GM18517 (cell line): ENCODE data around the gene SATB1.
"Not testable (repeated sequence)": the region's sequence is repeated elsewhere in the genome, so short reads cannot be mapped to it uniquely, and the experiment has no call there.

ENCODE experiments used
- ATAC-seq: cut with Tn5 transposase; IDR thresholded peaks from one replicate; pipeline ENCODE4 v1.9.1; 2021; ENCODE audit warnings: mild to moderate bottlenecking, moderate library complexity; ENCODE audit not compliant: unreplicated experiment

The SATB1 gene

DNA sequence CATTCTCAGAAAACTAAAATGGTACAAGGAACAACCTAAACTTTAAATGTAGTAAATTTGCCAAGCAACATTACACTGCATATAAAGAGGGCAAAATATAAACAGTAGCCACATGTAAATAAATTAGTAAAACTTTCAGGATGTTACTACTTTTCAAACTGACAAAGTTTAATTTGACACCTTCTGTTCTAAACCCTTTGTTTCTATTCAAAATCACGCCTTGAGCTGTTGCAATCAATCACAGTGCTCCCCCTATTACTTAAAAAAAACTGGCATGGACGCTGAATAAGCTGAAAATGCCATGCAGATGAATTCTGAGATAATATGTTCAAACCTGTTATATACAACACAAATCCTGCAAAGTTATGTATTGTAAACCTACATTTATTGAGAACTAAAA, 69.3 kb downstream of the SATB1 start:
- ATAC-seq: no peak

DNA sequence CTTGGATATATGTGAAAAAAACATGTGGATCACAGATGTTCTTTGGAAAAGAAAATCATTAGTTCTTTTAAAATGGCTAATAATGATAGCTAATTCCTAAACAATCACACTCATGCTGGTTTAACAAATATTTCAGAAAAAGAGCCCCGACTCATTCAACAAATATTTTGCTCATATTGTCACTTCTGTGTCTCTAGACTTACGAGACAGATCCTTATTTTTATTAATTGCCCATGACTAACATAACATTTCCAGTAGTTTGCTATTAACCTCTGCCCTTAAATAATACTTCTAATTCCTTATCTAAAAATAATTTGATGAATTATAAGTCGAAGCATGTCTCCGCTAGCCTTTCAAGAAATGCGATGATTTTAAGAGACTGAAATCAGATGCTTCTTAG, 70.4 kb downstream of the SATB1 start:
- ATAC-seq: no peak

DNA sequence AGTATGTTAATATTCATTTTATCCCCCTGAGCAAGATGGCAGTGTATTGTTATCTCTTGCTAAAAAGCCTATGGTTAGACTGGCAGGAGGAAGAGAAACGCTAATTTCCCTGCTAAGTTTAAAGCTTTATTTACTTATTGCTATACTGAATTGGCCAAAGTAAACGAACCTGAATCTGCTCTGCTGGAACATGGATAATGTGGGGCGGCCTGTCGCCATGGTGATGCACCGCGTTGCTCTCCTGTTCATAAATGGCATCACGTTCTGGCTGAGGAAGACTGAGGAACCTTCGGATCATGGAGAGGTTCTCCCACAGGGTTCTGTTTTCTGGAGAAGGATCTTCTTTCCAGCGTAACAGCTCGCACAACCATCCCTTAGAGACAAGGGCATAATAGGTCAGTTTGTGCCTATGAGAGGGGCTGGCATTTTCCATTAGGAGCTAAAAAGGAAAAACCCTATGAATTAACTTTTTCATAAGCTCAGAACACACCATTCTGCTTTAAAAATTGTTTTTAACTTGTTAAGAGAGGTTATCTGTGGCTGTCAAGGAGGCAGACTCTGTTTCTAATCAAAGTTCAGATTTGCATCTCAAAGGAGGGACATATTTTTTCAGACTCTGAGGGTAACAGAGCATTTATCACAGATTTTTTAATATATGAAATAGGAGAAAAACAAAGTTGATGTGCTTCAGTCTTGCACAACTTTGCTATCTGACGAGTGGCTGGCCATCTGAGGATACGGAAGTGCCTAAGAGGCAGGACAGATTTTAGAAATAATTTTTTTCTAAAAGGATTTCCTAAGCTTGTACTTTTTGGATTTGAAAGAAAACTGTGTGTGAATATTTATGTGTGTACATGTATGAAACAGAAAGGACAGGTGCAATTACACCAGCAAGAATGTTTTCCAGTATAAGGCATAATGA, 73.1 kb downstream of the SATB1 start:
- ATAC-seq: no peak

DNA sequence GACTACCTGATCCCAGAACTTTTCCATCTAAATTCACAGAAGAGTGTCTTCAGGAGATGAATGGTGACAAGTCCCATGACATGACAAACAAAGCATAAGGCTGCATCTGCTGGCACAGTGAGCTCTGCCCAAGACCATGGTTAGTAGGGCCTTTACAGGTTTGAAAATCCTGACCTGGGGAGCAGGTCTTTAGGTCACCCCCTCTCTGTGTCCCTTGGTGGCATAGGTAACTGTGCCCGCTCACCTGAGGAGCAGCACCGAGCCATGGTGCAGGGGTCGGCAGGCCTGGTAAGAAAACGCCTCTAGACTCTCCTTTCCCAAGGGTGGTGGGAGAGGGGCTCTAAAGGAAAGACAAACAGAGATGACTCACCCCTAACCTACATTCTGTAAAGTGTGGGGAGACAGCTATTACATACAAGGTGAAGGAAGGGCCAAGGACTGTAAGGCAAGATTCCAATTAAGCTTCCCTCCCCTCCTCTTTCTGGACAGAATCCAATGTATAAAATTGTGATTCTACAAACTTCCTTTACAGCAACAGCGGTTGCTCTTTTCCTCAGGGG, 74.0 kb downstream of the SATB1 start:
- no peak for ATAC-seq

DNA sequence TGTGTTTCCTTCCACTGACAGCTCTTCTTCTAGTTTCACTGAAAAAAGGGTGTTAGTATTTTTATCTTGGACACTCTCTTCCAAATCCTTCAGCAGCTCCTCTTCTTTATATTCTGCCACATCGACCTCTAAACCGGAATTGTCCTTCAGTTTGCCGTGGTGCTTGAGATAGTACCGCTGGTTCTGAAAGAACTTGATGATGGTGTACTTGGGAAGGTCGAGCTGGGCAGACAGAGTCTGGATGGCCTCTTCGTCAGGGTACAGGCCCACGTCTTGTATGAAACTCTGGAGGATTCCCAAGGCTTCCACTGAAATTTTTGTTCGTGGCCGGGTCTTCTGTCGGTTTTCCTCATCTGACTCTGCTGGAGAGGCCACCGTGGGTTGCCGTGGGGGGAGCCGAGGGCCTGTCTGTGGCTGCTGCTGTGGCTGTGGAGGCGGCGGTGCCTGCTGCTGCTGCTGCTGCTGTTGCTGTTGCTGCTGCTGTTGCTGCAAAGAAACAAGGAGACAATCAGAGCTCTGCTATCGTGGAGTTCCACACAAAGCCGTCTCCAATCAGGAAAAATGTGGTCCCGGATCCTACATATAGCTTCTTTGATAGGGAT, 75.8 kb downstream of the SATB1 start:
- ATAC-seq: no peak

DNA sequence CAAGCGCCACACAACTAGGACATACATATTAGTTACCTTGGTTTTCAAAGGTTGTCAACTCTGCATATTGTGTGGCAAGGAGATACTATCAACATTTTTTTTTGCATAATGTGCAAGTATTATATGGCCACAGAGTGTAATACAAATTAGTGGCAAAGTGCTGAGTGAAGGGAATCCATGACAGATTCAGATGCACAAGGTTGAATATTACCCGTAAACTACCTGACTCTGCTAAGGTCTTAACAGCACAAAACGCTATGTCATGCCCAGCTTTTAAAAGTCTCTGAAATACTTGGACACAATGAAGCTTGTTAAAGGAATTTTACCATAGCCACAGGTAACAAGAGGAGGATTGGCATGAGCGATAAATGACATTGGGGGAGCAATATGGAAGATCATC, 79.0 kb downstream of the SATB1 start:
- ATAC-seq: no peak

DNA sequence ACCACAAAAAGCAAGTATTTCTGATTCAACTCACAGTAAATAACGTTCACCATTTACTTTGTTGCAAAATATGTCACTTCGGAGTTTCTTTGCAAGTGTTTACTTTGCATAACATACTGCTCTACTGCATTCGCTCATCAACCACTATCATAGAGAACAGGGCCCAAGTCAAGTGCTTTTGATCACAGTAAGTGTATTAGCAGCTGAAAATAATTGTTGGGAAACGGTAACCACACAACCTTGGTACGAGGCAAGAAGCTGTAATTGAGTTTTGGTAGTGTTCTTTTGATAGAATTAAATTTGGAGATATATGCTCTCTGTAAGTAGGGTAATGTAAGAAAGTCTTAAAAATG, 80.1 kb downstream of the SATB1 start:
- ATAC-seq: no peak

DNA sequence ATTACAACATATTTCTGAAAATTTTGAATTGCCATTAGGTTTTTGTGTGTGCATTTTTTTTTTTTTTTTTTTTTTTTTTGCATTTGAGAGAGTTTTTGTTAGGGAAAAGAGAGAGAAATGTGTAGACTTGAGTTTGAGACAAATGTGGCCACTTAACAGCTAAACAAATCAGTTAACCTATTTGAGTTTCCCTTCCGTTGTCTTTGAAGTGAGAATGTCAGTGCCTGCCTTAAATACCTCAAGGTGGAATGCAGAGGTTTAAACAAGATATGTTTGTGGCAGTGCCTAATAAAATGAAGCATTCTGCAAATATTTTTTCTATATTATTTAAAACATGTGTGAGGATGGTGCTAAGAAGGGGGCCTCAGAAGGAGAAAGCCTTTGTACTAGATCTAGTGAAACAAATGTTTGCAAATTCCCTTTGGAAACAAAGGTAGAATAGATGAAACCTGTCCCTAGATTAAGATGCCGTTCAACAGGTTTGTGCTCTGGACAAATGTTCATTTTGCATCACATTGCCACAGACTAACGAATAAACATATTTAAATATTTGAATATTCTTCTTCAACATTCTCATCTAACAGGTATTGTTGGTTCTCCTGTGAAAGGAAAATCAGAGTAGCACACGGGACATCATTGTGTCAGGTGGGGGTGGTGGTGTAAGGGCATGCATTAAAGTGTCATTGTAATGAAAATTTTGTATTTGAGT, 80.7 kb downstream of the SATB1 start:
- ATAC-seq: no peak

DNA sequence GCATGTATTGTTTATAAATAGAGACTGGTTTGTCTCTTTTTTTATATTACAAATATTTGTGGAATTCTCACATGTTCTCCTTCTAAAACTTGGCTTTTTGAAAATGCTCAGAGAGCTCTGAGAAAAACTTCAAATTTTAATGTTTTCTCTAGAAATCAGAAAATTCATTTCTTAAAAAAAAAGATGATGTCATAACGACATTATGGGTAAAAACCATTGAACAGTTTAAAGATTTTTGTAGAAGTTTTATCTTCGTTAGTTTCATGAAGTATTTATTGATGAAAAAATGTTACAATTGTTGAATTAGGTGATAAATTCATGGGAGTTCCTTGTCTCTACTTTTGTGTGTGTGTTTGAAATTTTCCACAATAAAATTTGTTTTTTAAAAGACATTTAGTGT, 81.3 kb downstream of the SATB1 start:
- no peak for ATAC-seq

DNA sequence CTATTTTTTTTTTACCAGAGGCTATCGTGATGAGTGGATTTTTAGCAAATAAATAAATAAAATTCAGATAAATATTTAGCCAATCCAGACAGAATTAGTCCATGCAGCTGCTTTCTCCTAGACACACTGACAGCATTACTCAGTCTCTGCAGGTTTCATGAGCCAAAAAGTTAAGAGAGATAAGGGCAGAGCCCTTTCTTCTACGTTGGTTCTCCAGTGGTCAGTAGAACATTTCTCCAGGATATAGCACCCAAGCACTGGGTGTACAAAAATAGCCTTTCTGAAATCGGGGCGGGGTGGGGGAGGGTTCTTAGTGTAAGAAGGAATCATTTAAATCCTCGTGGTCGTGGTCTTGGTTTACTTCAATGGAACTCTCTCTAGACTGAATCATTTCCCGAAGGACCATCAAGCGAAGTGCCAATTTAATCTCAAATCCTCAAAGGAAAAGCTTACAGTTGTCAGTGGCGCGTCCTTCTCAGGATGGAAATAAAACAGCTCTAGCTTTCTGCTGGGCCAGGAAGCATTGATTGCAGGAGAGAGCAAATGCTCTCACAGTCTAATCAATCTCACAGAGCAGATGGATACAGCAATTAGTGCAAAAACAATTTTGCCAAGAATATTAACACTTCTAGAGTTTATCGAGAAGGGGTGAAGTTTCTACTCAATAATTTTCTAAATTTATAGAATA, 86.2 kb downstream of the SATB1 start:
- no peak for ATAC-seq

DNA sequence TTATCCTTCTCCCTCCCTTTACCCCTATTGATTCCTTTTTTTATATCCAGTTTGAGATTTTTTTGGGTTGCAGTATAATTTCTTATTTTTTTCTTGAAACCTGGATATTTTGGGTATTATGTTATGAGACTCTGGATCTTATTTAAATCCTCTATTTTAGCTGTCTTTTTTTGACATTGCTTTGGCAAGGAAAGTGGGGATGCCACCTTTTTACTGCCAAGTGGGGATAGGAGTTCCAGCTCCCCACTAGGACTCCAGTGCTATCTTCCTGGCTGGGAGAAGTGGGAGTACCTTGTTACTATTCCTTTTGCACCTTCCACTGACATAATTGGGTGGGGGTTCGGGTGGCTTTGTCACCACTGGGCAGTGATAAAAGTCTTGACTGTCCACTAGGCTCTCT, 87.9 kb downstream of the SATB1 start:
- ATAC-seq: no peak

DNA sequence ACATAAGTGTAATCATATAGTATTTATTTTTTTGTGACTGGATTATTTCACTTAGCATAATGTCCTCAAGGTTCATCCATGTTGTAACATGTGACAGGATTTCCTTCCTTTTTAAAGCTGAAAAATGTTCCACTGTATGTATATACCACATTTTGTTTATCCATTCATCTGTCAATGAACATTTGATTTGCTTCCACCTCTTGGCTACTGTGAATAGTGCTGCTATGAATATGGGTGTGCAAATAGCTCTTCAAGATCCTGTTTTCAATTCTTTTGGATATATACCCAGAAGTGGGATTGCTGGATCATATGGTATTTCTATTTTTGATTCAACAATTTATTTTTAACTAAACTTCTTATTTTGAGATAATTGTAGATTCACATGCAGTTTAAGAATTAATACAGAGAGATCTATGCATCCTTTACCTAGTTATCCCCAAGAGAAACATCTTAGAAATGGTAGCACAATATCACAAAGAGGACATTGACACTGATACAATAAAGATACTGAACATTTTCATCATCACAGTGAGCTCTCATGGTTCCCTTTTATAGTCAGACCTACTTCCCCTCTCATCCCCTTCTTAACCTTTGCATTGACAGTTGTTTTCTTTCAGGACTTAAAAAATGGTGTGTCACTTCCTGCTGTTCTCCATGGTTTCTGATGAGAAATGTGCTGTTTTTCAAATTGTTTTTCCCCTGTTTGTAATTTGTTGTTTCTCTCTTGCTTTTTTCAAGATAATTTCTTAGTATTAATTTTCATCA, 90.1 kb downstream of the SATB1 start:
- no peak for ATAC-seq

DNA sequence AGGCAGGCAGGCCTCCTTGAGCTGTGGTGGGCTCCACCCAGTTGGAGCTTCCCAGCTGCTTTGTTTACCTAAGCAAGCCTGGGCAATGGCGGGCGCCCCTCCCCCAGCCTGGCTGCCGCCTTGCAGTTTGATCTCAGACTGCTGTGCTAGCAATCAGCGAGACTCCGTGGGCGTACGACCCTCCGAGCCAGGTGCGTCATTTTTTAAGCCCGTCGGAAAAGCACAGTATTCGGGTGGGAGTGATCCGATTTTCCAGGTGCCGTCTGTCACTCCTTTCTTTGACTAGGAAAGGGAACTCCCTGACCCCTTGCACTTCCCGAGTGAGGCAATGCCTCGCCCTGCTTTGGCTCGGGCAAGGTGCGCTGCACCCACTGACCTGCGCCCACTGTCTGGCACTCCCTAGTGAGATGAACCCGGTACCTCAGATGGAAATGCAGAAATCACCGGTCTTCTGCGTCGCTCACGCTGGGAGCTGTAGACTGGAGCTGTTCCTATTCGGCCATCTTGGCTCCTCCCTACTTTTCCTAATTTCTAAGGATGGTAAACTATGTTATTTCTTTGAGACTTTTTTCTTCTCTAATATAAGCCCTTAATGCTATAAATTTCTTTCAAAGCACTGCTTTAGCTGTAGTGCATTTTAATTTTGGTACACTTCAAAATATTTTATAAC, 94.2 kb downstream of the SATB1 start:
- ATAC-seq: not testable (repeated sequence)

DNA sequence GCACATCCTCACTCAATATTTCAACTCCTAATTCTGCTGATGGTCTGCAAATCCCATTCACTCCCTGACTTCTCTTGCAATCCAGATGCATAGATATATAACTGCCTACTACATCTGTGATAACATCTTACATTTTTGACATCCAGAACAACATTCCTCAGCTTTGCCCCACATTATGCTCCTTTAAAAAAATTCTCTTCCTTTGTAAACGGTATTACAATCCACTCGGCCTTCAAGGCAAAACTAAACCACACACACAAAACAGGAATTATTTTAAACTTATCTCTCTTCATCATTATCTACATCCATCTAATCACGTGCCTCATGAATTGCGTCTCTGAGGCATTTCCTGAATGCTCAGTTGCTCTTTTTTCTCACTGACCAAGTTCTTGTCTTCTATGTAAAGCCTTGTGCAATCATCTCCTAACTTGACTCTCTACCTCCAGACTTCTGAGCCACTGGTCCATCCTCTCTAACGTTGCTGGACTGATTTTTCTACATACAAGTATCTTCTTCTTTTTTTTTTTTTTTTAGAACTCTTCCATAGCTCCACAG, 117.0 kb downstream of the SATB1 start:
- ATAC-seq: no peak

DNA sequence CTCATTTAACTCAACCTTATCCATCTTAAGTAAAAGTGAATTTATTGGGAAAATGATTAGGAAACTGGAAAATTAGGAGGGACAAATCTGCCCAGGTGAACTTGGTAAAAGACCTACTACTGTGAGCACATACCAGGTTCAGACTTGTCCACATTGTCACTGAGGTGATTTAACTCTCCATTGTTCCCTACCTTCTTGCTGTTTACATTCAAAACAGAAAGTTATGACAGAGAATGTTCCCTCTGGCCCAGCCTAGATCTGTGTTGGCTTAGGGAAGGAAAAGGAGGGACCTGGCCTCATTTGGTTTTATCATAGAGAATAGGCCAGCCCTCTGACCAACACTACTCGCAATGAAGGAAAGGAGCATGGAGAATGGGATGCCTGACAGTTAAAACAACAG, 117.6 kb downstream of the SATB1 start:
- ATAC-seq: no peak

DNA sequence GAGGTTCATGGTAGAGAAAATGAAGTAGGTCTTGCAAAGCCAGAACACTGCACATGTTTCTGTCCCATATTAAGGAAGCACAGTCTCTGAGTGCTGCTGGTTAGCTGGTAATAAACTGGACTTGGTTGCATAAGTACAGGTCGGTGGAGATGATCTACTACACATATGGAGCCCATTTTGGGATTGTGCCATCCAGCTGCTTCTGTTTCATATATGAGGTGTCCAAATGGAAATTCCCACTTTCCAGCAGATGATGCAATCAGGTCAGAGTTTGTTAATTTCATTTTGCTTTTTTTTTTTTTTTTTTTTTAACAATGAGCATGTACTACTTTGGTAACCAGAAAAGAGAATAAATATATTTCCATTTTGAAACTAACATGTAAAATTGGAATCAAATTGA, 122.6 kb downstream of the SATB1 start:
- ATAC-seq: no peak

DNA sequence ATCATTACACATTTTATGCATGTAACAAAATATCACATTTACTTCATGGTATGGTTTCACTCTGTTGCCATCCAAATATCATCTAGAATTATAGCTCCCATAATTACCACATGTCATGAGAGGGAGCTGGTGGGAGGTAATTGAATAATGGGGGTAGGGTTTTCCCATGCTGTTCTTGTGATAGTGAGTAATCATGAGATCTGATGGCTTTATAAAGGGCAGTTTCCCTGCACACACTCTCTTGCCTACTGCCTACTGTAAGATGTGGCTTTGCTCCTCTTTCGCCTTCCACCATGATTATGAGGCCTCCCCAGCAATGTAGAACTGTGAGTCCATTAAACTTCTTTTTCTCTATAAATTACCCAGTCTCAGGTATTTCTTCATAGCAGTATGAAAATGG, 123.4 kb downstream of the SATB1 start:
- no peak for ATAC-seq

DNA sequence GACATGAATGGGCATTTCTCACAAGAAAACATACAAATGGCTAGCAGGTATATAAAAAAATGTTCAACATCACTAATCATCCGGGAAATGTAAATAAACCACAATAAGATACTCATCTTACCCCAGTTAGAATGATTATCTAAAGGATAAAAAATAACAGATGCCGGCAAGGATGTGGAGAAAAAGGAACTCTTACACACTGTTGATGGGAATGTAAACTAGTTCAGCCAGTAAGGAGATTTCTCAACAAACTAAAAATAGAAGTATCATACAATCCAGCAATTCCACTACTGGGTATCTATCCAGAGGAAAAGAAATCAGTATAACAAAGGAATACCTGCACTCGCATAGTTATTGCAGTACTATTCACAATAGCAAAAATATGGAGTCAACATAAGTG, 124.2 kb downstream of the SATB1 start:
- no peak for ATAC-seq

DNA sequence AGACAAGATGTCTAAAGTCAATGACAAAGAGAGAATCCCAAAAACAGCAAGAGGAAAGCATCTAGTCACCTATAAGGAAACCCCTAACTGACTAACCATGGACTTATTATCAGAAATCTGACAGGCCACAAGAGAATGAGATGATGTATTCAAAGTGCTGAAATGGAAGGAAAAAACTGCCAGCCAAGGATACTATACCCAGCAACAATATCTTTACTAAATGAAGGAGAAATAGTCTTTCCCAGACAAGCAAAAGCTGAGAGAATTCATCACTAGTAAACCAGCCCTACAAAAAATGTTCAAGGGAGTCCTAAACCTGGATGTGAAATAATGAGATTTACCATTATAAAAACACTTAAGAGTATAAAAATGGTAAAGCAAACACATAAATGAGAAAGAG, 128.0 kb downstream of the SATB1 start:
- no peak for ATAC-seq
